HepG2 (cell line): ENCODE data around the gene FAM117B. TPM values are rescaled to one million over a fixed set of nuclear protein-coding genes. Genes with fewer than 3 reads are reported as not detected.
A peak's percentile ranks its signal among the peaks of the same experiment; 100 is the strongest.

Experiments
- ATAC-seq: fragments of 200-7000 bp; cut with Tn5 transposase; 3 replicates; pipeline ENCODE4 v1.9.1; 2020; ENCODE audit warnings: mild to moderate bottlenecking, moderate library complexity
- BruUV-seq: library from RNA; stranded (reverse); fragments of 400-500 nt; replicated peaks from 2 replicates; lab custom pipeline; 2021; lab: Mats Ljungman, UMichigan
- CTCF ChIA-PET: fragments of 300-600 bp; formaldehyde crosslinking; extraction: SDS; loops from one replicate; lab custom pipeline; 2021; ENCODE audit warnings: low total read pairs, inconsistent platforms, low intra/inter-chr PET ratio; lab: Yijun Ruan, JAX
- POLR2A ChIA-PET: fragments of 350-600 bp; sonication (Branson Sonifier 250); formaldehyde crosslinking; loops from one replicate; lab custom pipeline; 2020; ENCODE audit warnings: antibody characterized with exemption, inconsistent platforms; lab: Yijun Ruan, JAX
- DNase-seq: peaks from one replicate; pipeline ENCODE4 v3.0.0-alpha.2; 2015; ENCODE audit warnings: low spot score
- FAIRE-seq: peaks from 3 replicates; lab custom pipeline; 2011; peaks lifted over from hg19 to GRCh38; lab: Jason Lieb, UNC
- H2AFZ ChIP-seq: one replicate; pipeline ENCODE4 v1.6.1; 2011; ENCODE audit warnings: low read length, inconsistent platforms
- H3K27ac ChIP-seq: fragments of 300-600 bp; 3 replicates; pipeline ENCODE4 v1.8.0; 2011; ENCODE audit warnings: mixed run types, mild to moderate bottlenecking, mixed read lengths, low read length, inconsistent platforms; ENCODE audit not compliant: insufficient read depth; ENCODE audit errors: extremely low read length
- H3K27me3 ChIP-seq, 2 experiments: fragments of 200-600 bp in 1 of 2; 2 replicates in 1 of 2; 3 replicates in 1 of 2; pipeline versions ENCODE4 v1.6.0 to v1.8.0; 2011; ENCODE audit warnings: low read length in 2 of 2, mild to moderate bottlenecking in 2 of 2, moderate library complexity in 2 of 2, inconsistent platforms in 1 of 2; ENCODE audit not compliant: insufficient read depth in 2 of 2, control insufficient read depth in 1 of 2
- H3K36me3 ChIP-seq, 2 experiments: fragments of 200-600 bp in 1 of 2; replicated peaks in 1 of 2; 2 replicates in 1 of 2; 3 replicates in 1 of 2; pipeline versions ENCODE4 v1.5.1 to v1.8.0; 2011; ENCODE audit warnings: low read length in 2 of 2, inconsistent platforms in 1 of 2; ENCODE audit not compliant: insufficient read depth in 2 of 2, control insufficient read depth in 1 of 2
- H3K4me1 ChIP-seq: 2 replicates; pipeline ENCODE4 v1.5.1; 2012; ENCODE audit warnings: low read length, inconsistent platforms; ENCODE audit not compliant: insufficient read depth
- H3K4me2 ChIP-seq: 2 replicates; pipeline ENCODE4 v1.6.0; 2011; ENCODE audit warnings: low read depth, low read length, inconsistent platforms
- H3K4me3 ChIP-seq, 3 experiments: fragments of 200-600 bp in 1 of 3; sonication (generic), shearing (Covaris generic) in 1 of 3; replicated peaks in 1 of 3; 2 replicates each; pipeline ENCODE4 v1.5.1; 2011 to 2016; ENCODE audit warnings: low read length in 3 of 3, inconsistent platforms in 2 of 3, low read depth in 2 of 3, mild to moderate bottlenecking in 2 of 3, control low read depth in 1 of 3, mixed read lengths in 1 of 3; ENCODE audit not compliant: insufficient read depth in 1 of 3
- H3K79me2 ChIP-seq: one replicate; pipeline ENCODE4 v1.6.1; 2011; ENCODE audit warnings: low read length, inconsistent platforms; ENCODE audit not compliant: insufficient read depth
- H3K9ac ChIP-seq: 2 replicates; pipeline ENCODE4 v1.6.0; 2011; ENCODE audit warnings: mild to moderate bottlenecking, low read depth, low read length, inconsistent platforms; ENCODE audit not compliant: insufficient read depth
- H3K9me3 ChIP-seq: 2 replicates; pipeline ENCODE4 v1.5.1; 2012; ENCODE audit warnings: mild to moderate bottlenecking, low read length
- H4K20me1 ChIP-seq: 2 replicates; pipeline ENCODE4 v1.6.0; 2011; ENCODE audit warnings: inconsistent platforms, mild to moderate bottlenecking, low read length, moderate library complexity; ENCODE audit not compliant: insufficient read depth
- EP300 ChIP-seq, 3 experiments: sonication (generic) in 1 of 3; formaldehyde crosslinking in 1 of 3; IDR thresholded peaks; 2 replicates each; pipeline versions ENCODE4 v1.5.1 to v1.6.1; 2011 to 2020; ENCODE audit warnings: low read depth in 2 of 3, low read length in 2 of 3, borderline replicate concordance in 1 of 3, improper control_type of control experiment in 1 of 3, mild to moderate bottlenecking in 1 of 3, missing genetic modification reagents in 1 of 3, moderate library complexity in 1 of 3
- ISX ChIP-seq: sonication (generic); formaldehyde crosslinking; conservative IDR thresholded peaks from 2 replicates; pipeline ENCODE4 v1.5.0; 2020; ENCODE audit warnings: missing genetic modification reagents
- MAX ChIP-seq: IDR thresholded peaks from 2 replicates; pipeline ENCODE4 v1.6.1; 2012; ENCODE audit warnings: inconsistent platforms
- MBD4 ChIP-seq: IDR thresholded peaks from 2 replicates; pipeline ENCODE4 v1.6.1; 2012; ENCODE audit warnings: low read length, inconsistent platforms, borderline replicate concordance
- NFKBIZ ChIP-seq: IDR thresholded peaks from 2 replicates; pipeline ENCODE4 v1.6.1; 2018; ENCODE audit warnings: missing genetic modification reagents, missing compliant biosample characterization
- TARDBP ChIP-seq: sonication (generic); formaldehyde crosslinking; IDR thresholded peaks from 2 replicates; pipeline ENCODE4 v1.8.0; 2022; ENCODE audit warnings: mild to moderate bottlenecking, missing genetic modification reagents
- TEAD3 ChIP-seq: optimal IDR thresholded peaks from 2 replicates; pipeline ENCODE3; 2016; ENCODE audit warnings: borderline replicate concordance
- YEATS4 ChIP-seq: sonication (generic); formaldehyde crosslinking; IDR thresholded peaks from 2 replicates; pipeline ENCODE4 v1.4.0; 2020; ENCODE audit warnings: missing genetic modification reagents, borderline replicate concordance
- ZBTB1 ChIP-seq: sonication (generic); formaldehyde crosslinking; IDR thresholded peaks from 2 replicates; pipeline ENCODE4 v1.4.0; 2020; ENCODE audit warnings: missing genetic modification reagents, borderline replicate concordance
- ZMAT5 ChIP-seq: sonication (generic); formaldehyde crosslinking; IDR thresholded peaks from 2 replicates; pipeline ENCODE4 v1.5.0; 2020; ENCODE audit warnings: mild to moderate bottlenecking, low read depth, missing genetic modification reagents, borderline replicate concordance
- ZNF510 ChIP-seq: sonication (generic); formaldehyde crosslinking; IDR thresholded peaks from 2 replicates; pipeline ENCODE4 v1.4.0; 2020; ENCODE audit warnings: low read depth, mild to moderate bottlenecking, missing genetic modification reagents
- ZNF546 ChIP-seq: sonication (generic); formaldehyde crosslinking; conservative IDR thresholded peaks from 2 replicates; pipeline ENCODE4 v1.8.1; 2023; ENCODE audit warnings: mild to moderate bottlenecking, missing genetic modification reagents
- ZNF768 ChIP-seq: sonication (generic); formaldehyde crosslinking; IDR thresholded peaks from 2 replicates; pipeline ENCODE4 v1.4.0; 2020; ENCODE audit warnings: missing genetic modification reagents
- ZNF816 ChIP-seq: sonication (generic); formaldehyde crosslinking; IDR thresholded peaks from 2 replicates; pipeline ENCODE4 v1.8.0; 2022; ENCODE audit warnings: missing genetic modification reagents, mild to moderate bottlenecking, borderline replicate concordance
- ZSCAN20 ChIP-seq: sonication (generic); formaldehyde crosslinking; IDR thresholded peaks from 2 replicates; pipeline ENCODE4 v1.4.0; 2020; ENCODE audit warnings: missing genetic modification reagents, mild to moderate bottlenecking, borderline replicate concordance
- in situ Hi-C: cut with HindIII; loops from 2 replicates; pipeline ENCODE4 v1.10.0; 2017; ENCODE audit warnings: low pct_unique_long_range_greater_than_20kb; ENCODE audit not compliant: extremely low pct_ligation_motif_present
- intact Hi-C: fragments of 100-400 bp; cut with micrococcal nuclease; formaldehyde crosslinking; loops from one replicate; pipeline ENCODE4 v1.10.0; 2022; ENCODE audit not compliant: unreplicated experiment
- polyA plus RNA-seq, 8 experiments: library from polyadenylated mRNA; depleted of rRNA in 3 of 8; stranded (reverse) in 7 of 8; unstranded in 1 of 8; fragments of >200 nt; fragmentation: Illumina TruSeq in 4 of 8; extraction: Trizol in 4 of 8; gene quantifications; 2 replicates each; pipeline versions ENCODE4 v1.2.1 to v1.2.3, GENCODE V29; 2011 to 2016; ENCODE audit warnings: low read depth in 4 of 8, missing spikeins in 1 of 8, mixed read lengths in 1 of 8; ENCODE audit not compliant: insufficient read depth in 1 of 8
- total RNA-seq, 5 experiments: library from RNA; depleted of rRNA; stranded (reverse); fragments of >200 nt; fragmentation: Illumina TruSeq; extraction: Trizol; gene quantifications; 2 replicates each; pipeline ENCODE4 v1.2.3, GENCODE V29; 2016; ENCODE audit warnings: low read depth in 1 of 5

The FAM117B gene
- total and polyA plus RNA-seq, 2 of the 13 experiments (the other 11 are each of a cell fraction or from before 2014, with no cell fraction given) = 5.8 to 11.0 TPM

GRCh38 chr2:202780514-202781021 is 145.8 kb downstream of the FAM117B start:
- Histone ChIP-seq H3K79me2 (no peaks in the 10 kb centered on the region), H3K9me3 (no peaks in the 10 kb centered on the region), H3K27me3 (no peaks in the 10 kb centered on the region), H3K4me3 (no peak overlapping the region), H3K4me2 (no peak overlapping the region)
- CTCF ChIA-PET = no interaction called here
- DNase-seq (no peak), ATAC-seq (peak; percentile 52; the same call in 1 of the 3 replicates)
- TF ChIP-seq ZSCAN20 (CRISPR knock-in tag) (no peak), EP300 (IDR thresholded peaks at IDR 0.05; ENCODE audit: low read depth in 2 of 2, low read length in 2 of 2) (no peak), EP300 (CRISPR knock-in tag; IDR thresholded peaks at IDR 0.05; ENCODE audit: borderline replicate concordance) (no peak), TARDBP (no peak), MAX (no peak), ZMAT5 (CRISPR knock-in tag) (no peak), ZNF546 (CRISPR knock-in tag) (no peak), TEAD3 (no peak), MBD4 (no peak), ZBTB1 (CRISPR knock-in tag) (no peak), ISX (CRISPR knock-in tag) (no peak), NFKBIZ (CRISPR knock-in tag) (no peak), YEATS4 (no peak), ZNF768 (CRISPR knock-in tag) (no peak), ZNF816 (CRISPR knock-in tag) (no peak), ZNF510 (no peak)
- TF ChIP-seq, all 625 proteins: peak for 0
- in situ Hi-C loops (no loop called here), intact Hi-C loops (no loop called here)
- H3K27ac ChIP-seq = no peak overlapping the region
- H3K9ac ChIP-seq = no peak overlapping the region
- H2AFZ ChIP-seq = no peak overlapping the region
- H4K20me1 ChIP-seq = no peaks in the 10 kb centered on the region
- no TSS peak for BruUV-seq
- POLR2A ChIA-PET = no interaction called here
- H3K4me1 ChIP-seq = no peaks in the 10 kb centered on the region
- FAIRE-seq = no peak
- peaks cover 3 to 19% of the 10 kb centered on the region in 2 experiments; a peak in 4 of 5 replicates for H3K36me3 ChIP-seq
